ENCODE data around the gene EXO5. TPM values are rescaled to one million over a fixed set of nuclear protein-coding genes. Genes with fewer than 3 reads are reported as not detected.

EXO5 gene
- total and polyA plus RNA-seq, 2 of the 4 experiments (the other 2 are of a cell fraction), result 7.8 to 11.1 TPM

DNA sequence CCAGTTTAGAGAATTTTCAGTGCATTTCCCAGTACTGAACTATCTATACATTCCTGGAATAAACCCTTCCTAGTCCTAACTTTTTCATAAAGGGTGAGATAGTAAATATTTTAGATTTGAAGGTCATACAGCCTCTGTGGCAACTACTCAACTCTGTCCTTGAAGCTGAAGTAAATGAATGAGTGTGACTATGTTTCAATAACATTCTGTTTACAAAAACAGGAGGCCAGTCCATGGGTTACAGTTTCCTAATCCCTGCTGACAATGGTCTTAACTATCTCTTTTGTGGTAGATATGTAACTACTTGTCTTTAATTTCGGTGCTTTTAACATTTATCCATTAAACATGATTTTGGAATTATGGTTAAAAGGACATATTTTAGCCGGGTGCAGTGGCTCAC is 27.2 kb downstream of the EXO5 start:
- no peak overlapping the region for H2AK9ac ChIP-seq (replicated peaks; ENCODE audit: low read depth, low read length, poor library complexity)
- DNase-seq (no peak), ATAC-seq (ENCODE audit: low read depth) (no peak)
- no peak overlapping the region for H2BK15ac ChIP-seq (ENCODE audit: low read depth, low read length)
- H3K27me3 ChIP-seq (ENCODE audit: control insufficient read depth, insufficient read depth, low read length), result no peaks in the 10 kb centered on the region
- ChIA-PET POLR2A (ENCODE audit: unreplicated experiment) (no interaction called here), CTCF (no interaction called here)
- no peak overlapping the region for H3K27ac ChIP-seq (ENCODE audit: insufficient read depth, low read length)
- no TSS peak for BruUV-seq (replicated peaks)
- H3K9me1 ChIP-seq (ENCODE audit: insufficient read depth, low read length), result no peaks in the 10 kb centered on the region; the same call in 1 of the 2 replicates
- in situ Hi-C loops (cut with MboI; ENCODE audit: low sequenced_read_pairs), result no loop called here
- TF ChIP-seq CEBPB (IDR thresholded peaks at IDR 0.05; ENCODE audit: low read depth, low read length) (no peak), RCOR1 (IDR thresholded peaks at IDR 0.05; ENCODE audit: insufficient replicate concordance, low read length) (no peak), POLR2A (IDR thresholded peaks at IDR 0.05; ENCODE audit: low read depth, low read length) (no peak), FOS (IDR thresholded peaks at IDR 0.05; ENCODE audit: low read depth, low read length) (no peak)
- TF ChIP-seq, protein P1, sequence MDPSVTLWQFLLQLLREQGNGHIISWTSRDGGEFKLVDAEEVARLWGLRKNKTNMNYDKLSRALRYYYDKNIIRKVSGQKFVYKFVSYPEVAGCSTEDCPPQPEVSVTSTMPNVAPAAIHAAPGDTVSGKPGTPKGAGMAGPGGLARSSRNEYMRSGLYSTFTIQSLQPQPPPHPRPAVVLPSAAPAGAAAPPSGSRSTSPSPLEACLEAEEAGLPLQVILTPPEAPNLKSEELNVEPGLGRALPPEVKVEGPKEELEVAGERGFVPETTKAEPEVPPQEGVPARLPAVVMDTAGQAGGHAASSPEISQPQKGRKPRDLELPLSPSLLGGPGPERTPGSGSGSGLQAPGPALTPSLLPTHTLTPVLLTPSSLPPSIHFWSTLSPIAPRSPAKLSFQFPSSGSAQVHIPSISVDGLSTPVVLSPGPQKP (IDR thresholded peaks at IDR 0.05; ENCODE audit: borderline replicate concordance, low read depth, low read length), result no peak
- TF ChIP-seq, protein P2, sequence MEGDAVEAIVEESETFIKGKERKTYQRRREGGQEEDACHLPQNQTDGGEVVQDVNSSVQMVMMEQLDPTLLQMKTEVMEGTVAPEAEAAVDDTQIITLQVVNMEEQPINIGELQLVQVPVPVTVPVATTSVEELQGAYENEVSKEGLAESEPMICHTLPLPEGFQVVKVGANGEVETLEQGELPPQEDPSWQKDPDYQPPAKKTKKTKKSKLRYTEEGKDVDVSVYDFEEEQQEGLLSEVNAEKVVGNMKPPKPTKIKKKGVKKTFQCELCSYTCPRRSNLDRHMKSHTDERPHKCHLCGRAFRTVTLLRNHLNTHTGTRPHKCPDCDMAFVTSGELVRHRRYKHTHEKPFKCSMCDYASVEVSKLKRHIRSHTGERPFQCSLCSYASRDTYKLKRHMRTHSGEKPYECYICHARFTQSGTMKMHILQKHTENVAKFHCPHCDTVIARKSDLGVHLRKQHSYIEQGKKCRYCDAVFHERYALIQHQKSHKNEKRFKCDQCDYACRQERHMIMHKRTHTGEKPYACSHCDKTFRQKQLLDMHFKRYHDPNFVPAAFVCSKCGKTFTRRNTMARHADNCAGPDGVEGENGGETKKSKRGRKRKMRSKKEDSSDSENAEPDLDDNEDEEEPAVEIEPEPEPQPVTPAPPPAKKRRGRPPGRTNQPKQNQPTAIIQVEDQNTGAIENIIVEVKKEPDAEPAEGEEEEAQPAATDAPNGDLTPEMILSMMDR (conservative IDR thresholded peaks at IDR 0.05; ENCODE audit: low read depth, low read length), result no peak
- no peak overlapping the region for H4K5ac ChIP-seq (ENCODE audit: low read depth, low read length)
- no peaks in the 10 kb centered on the region for H3K9me3 ChIP-seq (ENCODE audit: control insufficient read depth, insufficient read depth, low read length)
- no peaks in the 10 kb centered on the region for H3K4me1 ChIP-seq (ENCODE audit: control insufficient read depth, insufficient read depth, low read length)
- intact Hi-C loops (cut with micrococcal nuclease), result loop anchor here (10.0 kb wide), 1 partner anchor 129 kb away; the partner anchor contains the start of gene RIMS3
- no peak overlapping the region for H3K4me2 ChIP-seq (ENCODE audit: low read depth, low read length)
- H3K14ac ChIP-seq (replicated peaks; ENCODE audit: low read depth, low read length), result no peak overlapping the region
- H4K91ac ChIP-seq (ENCODE audit: insufficient read depth, low read depth, low read length), result no peak overlapping the region
- no peaks in the 10 kb centered on the region for H3K36me3 ChIP-seq (ENCODE audit: control insufficient read depth, insufficient read depth, low read length)
- H3K56ac ChIP-seq (ENCODE audit: extremely low read depth, insufficient read depth, low read length), result no peak overlapping the region
- no peak overlapping the region for H2BK5ac ChIP-seq (ENCODE audit: low read depth, low read length, poor library complexity, severe bottlenecking)
- no peak overlapping the region for H3K4ac ChIP-seq (ENCODE audit: low read depth, low read length)
- no peak overlapping the region for H2AFZ ChIP-seq (replicated peaks; ENCODE audit: low read length, poor library complexity)
- H3K79me1 ChIP-seq (ENCODE audit: low read depth in 1 of 2, low read length in 2 of 2), result peaks cover 0 to 7% of the 10 kb centered on the region in 2 experiments; a peak in 3 of 4 replicates
- H3K18ac ChIP-seq (ENCODE audit: low read depth, low read length), result no peak overlapping the region
- H2AK5ac ChIP-seq (ENCODE audit: low read depth, low read length), result no peak overlapping the region
- no CpG with 5 or more reads among the region's 2 CpGs for WGBS, 2 experiments (ENCODE audit: extremely low coverage in 2 of 2, insufficient read length in 1 of 2)
- H3K9ac ChIP-seq (ENCODE audit: low read depth, low read length), result no peak overlapping the region
- H4K20me1 ChIP-seq (ENCODE audit: insufficient read depth, low read length), result no peaks in the 10 kb centered on the region
- no peak overlapping the region for H3K4me3 ChIP-seq (ENCODE audit: insufficient read depth, low read depth, low read length)
- no peak overlapping the region for H4K8ac ChIP-seq (ENCODE audit: low read depth in 2 of 2, low read length in 2 of 2)
- no peak overlapping the region for H2BK120ac ChIP-seq (ENCODE audit: low read depth, low read length)
- dilution Hi-C loops (cut with HindIII; ENCODE audit: low sequenced_read_pairs, unreplicated experiment), result no loop called here
- H2BK20ac ChIP-seq (ENCODE audit: low read depth, low read length), result no peak overlapping the region
- no peak overlapping the region for H3K23ac ChIP-seq (ENCODE audit: low read depth, low read length)

All from IMR-90 (cell line).